Endothelial cell of umbilical vein (primary cell): ENCODE results near the gene COL15A1.

Experiments used
- EZH2 ChIP-seq: IDR thresholded peaks from 2 replicates; pipeline ENCODE4 v1.6.1; 2012; ENCODE audit warnings: borderline replicate concordance, low read depth, mild to moderate bottlenecking, moderate library complexity, low read length, inconsistent platforms; ENCODE audit not compliant: severe bottlenecking
- FOS ChIP-seq: IDR thresholded peaks from 2 replicates; pipeline ENCODE4 v1.6.1; 2011; ENCODE audit warnings: mild to moderate bottlenecking, low read length, moderate library complexity, borderline replicate concordance; ENCODE audit not compliant: insufficient read depth
- MAX ChIP-seq: IDR thresholded peaks from 2 replicates; pipeline ENCODE4 v1.6.1; 2011; ENCODE audit not compliant: insufficient read depth, insufficient read length
- POLR2A ChIP-seq: IDR thresholded peaks from 2 replicates; pipeline ENCODE4 v1.6.1; 2012; ENCODE audit warnings: low read depth, mild to moderate bottlenecking, control low read depth, low read length
- POLR2AphosphoS5 ChIP-seq: IDR thresholded peaks from 2 replicates; pipeline ENCODE4 v1.6.1; 2012; ENCODE audit warnings: low read depth, mild to moderate bottlenecking, control low read depth, low read length, moderate library complexity; ENCODE audit not compliant: insufficient read depth
- TF ChIP-seq, protein P1 (sequence below), 2 donors: IDR thresholded peaks; 1 replicate in 1 of 2; 2 replicates in 1 of 2; pipeline ENCODE4 v1.5.1; 2011; ENCODE audit warnings: low read length in 2 of 2, mild to moderate bottlenecking in 2 of 2, moderate library complexity in 2 of 2, control low read depth in 1 of 2, inconsistent platforms in 1 of 2, low read depth in 1 of 2; ENCODE audit not compliant: insufficient read depth in 1 of 2; ENCODE audit errors: extremely low read depth in 1 of 2

DNA sequence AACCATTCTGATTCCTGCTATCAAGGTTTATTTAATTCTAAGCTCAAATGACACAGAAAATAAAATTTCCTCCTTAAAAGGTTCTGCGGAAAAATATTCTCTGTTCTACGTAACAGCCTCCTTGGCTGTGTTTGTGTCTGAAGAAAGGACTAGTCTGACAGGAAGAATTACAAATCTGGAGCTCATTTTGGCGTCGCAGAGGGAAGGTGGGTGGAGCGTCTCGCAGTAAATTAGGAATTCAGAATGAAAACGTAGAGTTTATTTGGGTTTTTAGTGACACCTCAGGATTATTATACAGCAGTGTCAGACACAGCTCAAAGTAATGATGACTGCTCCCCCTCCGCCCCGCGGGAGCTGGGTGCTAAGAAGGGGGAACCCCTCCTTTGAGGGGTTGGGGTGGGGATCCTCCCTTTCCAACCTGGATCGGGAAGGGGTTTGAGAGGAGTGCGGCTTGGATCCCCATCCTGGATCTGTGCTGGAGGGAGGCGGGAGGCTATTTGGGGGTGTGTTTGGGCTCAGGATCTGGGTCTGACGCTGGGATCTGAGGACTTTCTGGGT lies 160.3 kb downstream of the COL15A1 start:
- TF ChIP-seq, protein P1, sequence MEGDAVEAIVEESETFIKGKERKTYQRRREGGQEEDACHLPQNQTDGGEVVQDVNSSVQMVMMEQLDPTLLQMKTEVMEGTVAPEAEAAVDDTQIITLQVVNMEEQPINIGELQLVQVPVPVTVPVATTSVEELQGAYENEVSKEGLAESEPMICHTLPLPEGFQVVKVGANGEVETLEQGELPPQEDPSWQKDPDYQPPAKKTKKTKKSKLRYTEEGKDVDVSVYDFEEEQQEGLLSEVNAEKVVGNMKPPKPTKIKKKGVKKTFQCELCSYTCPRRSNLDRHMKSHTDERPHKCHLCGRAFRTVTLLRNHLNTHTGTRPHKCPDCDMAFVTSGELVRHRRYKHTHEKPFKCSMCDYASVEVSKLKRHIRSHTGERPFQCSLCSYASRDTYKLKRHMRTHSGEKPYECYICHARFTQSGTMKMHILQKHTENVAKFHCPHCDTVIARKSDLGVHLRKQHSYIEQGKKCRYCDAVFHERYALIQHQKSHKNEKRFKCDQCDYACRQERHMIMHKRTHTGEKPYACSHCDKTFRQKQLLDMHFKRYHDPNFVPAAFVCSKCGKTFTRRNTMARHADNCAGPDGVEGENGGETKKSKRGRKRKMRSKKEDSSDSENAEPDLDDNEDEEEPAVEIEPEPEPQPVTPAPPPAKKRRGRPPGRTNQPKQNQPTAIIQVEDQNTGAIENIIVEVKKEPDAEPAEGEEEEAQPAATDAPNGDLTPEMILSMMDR (IDR thresholded peaks at IDR 0.05; ENCODE audit: extremely low read depth in 1 of 2, insufficient read depth in 1 of 2, low read depth in 1 of 2, low read length in 2 of 2): no peak
- TF ChIP-seq MAX (no peak), EZH2 (no peak), FOS (no peak), POLR2A (no peak), POLR2AphosphoS5 (no peak)
